Amniotic stem cell (primary cell): ENCODE data around the gene NAT9.

Source experiments
- DNase-seq: peaks from one replicate; lab custom pipeline; 2025; lab: John Stamatoyannopoulos, UW

Gene NAT9

DNA sequence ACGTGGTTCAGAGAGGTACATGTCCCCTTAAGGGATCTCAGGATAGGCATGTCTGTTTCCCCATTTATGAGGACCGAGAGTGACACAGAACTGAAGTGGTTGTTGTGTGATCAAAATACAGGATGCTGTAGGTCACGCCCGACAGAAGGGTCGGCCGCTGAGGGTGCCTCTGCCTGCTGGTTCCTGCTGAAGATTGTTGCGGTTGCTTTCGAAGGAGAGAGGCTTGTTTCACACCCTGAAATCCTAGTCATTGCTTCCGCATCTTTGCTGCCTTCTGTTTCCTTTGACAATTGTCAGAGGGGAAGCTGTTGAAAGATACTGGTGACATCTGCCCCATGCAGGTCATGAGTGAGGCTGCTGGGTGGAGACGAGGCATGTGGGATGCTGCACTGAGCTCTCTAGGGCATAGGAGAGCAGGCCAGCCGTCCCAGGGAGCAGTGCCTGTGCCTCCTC lies 3.8 kb upstream of the NAT9 start:
- no peak for DNase-seq

DNA sequence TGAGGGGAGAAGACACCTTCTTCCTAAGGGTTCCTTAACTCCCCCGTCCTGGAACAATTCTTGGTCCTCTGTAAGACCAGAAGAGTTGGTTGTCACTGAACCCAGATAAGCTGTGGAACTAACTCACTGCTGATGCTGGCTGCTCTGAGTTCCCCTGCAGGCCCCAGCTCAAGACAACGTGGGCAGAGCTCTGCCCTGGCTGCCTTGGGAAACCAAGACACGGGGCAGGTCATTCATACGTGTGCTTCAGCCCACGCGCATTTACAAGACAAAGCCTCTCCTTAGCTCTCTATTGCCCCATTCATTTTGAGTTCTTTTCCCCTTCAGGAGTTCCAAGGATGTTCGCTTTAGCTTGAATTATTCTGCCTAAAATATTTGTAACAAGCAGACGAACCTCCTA lies 3.4 kb upstream of the NAT9 start:
- no peak for DNase-seq

DNA sequence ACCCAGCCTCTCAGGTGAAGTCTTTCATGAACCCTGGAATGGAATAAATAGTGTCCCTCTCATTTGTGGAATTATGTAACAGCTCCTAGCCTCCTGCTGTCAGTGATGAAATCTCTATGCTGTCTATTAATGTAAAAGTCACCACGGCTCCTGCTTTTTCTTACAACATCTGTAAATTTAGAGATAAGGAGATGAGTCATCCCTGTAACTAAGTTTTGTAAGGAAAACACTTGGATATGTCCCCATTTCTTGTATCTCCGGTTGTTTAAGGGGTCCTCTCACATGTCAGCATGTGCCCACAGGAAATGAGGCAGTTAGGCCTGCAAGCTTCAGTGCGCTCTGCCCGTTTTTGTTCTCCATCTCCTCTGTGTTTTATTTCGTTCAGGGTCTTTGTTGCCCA lies 2.8 kb upstream of the NAT9 start:
- no peak for DNase-seq

DNA sequence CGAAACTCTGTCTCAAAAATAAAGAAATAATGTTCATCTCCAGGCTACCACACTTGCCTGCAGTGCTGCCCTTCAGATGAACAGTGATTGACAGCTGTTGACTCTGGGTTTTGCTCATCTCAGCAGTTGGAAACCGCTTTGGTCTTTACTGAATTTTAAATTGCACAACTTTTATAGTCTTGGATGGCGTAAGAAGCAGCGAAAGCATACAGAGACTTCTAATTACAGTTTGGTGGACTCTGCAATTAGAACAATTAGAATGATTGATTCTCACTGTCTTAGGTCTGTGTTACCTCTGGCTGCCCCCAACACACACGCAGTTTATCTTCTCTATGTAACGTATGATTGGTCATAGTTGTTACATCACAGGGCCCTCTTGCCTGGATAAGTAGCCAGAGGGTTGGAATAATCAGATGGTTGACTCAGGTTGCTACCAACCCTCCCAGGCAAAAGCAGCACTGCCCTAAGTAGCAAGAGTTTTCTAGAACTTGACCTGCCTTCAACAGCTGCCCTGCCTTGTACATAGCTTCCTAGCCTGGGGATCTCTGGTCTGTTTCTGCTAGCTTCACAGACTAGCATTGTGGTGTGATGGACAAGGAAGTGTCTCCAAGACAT lies 1.9 kb upstream of the NAT9 start:
- DNase-seq = no peak

DNA sequence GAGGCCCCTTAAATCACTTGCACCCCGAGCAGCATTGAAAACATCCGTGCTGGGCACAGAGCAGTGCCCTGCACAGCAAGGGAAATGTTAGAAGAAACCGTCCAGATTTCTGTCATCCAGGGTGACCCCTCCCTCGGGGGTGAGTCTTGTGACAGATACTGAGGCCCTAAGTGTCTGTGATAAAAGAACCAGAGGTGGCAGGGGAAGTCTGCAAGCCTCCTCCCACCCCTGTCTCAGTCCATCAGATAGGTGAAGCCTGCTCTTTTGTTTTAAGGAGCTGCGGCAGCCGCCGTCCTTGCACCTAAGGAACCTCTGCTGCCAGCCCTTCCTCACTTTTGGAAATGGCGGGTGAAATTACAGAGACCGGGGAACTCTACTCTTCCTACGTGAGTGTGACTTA lies 845 bp upstream of the NAT9 start:
- DNase-seq = no peak

DNA sequence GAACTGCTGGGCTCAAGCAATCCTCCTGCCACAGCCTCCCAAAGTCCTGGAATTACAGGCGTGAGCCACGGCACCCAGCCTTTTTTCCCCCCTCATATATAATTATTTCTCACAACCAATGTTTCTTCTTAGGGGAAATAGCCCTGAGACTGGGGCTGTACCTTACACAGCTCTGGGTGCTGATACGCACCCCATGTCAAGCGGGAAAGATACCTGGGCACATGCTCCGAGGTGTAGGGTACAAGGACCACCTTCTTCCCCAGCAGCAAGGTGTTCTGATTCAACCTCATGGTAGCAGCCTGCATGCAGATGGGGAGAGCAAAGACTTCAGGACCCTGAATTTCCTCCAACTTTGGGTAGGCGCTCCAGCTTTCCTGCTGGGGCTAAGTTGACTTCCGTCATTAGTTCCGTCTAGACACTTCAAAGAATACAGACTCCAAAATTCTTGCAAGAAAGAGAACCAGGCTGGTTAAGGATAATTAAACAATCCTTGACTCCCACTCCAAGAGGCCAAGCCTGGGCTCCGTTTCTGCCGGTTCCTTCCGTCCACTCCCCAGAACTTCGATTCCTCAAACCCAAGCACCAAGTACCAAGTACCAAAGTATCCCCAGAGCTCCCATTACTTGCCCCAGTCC lies 619 bp downstream of the NAT9 start:
- DNase-seq = no peak

DNA sequence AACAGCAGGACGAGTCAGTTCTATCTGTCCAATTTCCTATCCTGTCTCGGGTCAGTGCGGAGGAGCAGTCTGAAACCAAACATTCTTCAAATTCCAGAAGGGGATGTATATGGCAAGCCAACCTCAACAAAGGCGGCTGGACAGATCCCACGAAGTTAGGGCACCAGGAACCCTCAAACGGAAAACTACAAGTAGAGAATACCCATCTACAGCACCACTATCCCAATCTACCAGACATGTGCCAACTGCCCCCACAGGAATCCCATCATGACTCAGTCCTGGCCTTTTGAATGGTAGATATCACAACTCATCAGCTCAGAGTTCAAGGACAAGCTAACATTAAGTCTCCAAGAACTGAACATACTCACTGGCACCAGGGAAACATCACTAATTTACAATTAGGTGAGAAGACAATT lies 2.3 kb downstream of the NAT9 start:
- no peak for DNase-seq

DNA sequence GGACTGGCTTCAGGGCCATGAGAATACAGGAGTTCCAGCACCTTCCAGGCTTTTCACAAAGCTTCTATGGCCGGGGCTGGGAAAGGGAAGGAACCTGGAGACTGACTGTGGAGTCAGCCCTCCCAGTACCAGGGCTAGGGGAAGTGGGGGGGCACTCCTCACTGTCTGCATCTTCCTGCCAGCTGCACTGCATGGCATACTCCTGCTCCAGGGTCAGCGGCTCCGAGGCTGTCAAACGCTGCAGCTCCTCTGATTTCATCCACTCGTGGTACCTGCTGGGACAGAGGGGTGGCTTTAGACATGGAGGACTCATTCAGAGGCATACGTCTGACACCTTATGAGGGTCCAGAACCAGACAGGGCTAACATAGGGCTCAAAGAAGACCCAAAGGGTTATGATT lies 2.7 kb downstream of the NAT9 start:
- no peak for DNase-seq

DNA sequence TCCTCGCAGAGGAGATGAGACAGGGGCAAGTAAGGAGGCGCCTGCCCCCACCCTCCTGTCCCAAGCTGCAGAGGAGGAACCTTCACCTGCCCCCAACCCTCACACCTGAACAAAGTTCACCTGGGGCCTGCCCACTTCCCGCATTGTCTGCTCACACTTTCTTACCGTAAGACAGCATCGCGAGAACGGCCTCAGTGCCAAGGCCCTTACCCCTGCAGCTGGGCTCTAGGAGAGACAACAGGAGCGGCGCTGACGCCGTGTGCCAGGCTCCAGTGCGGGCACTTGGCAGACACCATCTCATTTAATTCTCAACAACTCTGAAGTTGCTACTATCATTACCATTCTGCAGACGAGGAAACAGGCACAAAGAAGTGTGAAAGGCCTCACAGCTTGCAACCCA lies 4.1 kb downstream of the NAT9 start:
- no peak for DNase-seq

DNA sequence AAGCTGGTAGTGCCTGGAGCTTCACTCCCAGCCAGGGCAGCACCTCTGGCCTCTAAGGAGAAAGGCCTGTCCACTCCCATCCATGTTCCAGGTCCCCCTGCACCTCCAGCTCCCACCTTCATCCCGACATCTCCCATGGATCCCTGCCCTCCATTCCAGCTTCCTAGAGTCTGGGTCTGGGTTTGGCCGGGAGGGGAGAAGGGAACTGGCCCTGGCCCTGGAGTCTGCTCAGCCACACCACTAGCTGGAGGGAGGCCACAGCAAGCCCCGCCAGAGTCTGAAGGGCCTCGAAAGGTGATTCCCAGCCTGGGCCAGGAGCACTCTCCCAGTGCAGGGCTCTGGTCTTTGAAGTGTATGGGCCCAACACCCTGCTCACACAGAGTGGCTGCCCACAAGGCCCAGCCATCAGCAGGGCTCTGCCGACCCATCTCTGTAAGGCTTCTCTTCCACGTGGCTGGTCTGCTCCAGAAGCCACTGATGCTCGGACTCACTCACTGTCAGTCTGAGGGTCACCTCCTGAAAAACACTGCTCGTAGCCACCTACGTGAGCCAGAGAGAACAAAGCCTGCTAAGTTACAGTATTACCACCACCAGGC lies 4.7 kb downstream of the NAT9 start:
- no peak for DNase-seq

DNA sequence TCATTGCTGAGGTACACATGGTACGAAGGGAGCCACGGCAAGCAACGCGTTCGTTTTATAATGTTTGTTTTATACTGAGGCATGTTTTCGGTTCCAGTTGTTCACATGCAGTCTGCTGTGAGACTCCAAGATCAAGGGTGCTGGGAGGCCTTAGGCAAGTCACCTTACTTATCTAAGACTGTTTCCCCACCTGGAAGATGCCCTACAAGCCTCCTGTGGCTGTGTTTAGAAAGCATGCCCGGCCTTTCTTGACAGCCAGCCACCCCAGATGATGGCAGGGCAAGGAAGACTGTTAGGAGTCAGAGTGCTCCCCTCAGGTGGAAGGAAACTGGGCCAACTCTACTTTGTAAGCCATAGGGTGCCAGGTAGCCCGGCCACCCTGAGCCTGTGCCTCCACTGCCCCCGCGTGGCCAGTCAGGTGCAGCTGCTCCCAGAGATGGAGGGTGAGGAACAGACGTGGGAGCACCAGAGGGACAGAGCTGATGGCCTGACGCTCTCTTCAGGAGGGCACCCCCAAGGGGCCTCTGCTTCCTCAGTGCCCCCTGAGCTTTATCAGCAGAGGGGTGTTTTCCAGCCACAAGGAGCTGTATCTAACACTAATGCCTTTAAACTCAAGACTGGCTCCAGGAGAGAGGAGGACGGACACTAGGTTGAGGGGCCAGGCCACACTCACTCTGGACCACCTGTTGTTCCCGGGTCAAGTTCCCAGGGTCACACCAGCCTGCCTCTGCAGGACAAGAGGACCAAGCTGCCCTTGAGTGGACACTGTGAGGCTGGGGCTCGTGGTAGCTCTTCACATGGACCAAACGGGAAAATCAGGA lies 5.4 kb downstream of the NAT9 start:
- no peak for DNase-seq

DNA sequence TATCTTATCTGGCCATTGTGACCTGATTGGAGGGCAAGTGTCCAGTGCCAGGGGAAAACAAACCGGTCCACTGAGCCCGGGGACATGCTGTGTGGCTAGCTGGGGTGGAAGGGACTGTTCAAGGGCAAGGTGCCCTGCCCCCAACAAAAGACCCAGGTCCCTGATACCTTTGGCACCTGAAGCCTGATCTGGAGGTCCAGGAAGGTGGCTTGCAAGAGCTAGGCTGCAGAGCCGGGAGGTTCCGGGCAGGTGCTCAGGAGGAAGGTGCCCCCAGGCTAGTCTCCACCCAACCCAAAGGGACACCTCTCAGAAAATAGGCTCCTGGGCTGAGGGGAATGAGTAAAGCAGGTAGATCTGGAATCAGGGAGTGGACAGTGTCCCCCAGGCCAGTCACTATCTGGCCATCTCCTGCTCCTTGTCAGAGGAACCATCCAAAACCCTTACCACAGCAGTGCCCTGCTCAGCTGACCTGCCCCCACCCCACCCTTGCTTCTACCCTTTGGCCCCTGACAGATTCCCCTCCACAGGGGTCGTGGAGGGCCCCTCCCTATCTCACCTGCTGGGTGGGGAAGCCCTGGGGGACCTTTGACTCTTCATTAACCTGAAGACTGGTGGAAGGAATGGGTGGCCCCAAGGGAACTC lies 6.2 kb downstream of the NAT9 start:
- DNase-seq = no peak

DNA sequence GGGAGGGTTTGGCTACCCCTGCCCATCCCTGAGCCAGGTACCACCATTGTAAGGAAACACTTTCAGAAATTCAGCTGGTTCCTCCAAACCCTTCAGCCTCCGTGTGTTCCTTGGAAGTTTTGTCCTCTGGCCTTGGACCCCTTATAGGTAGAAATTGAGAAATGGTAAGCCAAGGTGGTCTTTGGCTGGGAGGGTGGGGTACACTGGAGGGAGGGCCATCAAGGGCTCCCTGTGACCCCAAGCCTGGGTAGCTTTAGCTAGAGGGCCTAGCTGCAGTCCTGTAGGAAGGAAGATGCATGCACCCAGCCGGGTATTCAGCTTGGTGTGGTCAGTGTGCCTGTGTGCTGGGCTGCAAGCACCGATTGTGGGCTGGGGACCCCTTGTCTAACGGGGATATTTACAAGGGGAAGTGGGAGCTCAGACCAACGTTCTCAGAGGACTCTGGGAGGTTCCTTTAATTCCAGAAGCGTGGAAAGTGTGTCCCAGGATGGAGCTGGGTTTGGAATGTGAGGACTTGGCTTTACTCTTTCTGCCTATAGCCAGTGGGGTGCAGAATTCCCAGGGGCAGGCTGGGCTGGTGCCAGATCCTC lies 6.8 kb downstream of the NAT9 start:
- no peak for DNase-seq

DNA sequence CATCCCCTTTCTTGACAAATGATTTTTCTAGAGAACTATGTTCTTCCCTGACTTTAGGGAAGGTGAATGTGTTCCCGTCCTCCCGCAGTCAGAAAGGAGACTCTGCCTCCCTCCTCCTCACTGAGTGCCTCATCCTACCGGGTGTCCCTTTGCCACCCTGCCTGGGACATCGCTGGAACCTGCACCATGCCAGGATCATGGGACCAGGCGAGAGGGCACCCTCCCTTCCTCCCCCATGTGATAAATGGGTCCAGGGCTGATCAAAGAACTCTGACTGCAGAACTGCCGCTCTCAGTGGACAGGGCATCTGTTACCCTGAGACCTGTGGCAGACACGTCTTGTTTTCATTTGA lies 7.4 kb downstream of the NAT9 start:
- DNase-seq = no peak

DNA sequence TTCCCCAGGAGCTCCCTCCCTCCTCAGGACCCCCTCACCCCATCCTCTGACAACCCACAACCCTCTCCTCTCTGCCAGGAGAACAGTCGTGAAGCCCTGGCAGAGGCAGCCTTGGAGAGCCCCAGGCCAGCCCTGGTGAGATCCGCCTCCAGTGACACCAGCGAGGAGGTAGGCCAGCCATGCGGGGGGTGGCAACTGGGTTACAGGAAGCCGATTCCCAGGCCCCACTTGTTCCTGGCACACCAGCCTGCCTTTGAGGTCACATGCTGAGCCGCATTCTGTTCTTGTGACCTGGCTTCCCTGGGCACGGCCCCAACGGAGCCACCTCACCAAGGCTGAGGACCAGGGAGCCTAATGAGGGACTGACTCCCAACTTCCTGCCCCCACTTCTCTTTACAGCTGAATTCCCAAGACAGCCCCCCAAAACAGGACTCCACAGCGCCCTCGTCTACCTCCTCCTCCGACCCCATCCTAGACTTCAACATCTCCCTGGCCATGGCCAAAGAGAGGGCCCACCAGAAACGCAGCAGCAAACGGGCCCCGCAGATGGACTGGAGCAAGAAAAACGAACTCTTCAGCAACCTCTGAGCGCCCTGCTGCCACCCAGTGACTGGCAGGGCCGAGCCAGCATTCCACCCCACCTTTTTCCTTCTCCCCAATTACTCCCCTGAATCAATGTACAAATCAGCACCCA lies 7.9 kb downstream of the NAT9 start:
- no peak for DNase-seq

DNA sequence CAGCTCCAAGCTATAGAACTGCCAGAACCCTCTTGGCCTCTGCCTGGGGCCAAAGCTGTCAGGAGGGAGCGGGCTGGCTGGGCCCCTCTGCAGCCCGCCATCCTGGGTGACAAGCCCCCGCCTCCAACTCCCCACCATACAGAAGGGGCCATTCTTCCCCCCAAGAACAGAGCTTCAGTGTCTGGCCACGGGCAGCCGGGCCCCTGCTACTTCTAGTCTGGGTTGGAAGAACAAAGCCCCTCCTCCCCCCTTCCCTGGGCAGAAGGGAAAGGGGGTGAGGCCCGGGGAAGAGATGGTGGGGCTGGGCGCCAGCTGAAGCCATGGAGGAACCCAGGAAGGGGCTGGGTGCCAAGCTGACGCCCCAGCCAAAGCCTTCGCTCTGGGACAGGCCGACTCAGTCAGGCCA lies 9.0 kb downstream of the NAT9 start:
- no peak for DNase-seq

DNA sequence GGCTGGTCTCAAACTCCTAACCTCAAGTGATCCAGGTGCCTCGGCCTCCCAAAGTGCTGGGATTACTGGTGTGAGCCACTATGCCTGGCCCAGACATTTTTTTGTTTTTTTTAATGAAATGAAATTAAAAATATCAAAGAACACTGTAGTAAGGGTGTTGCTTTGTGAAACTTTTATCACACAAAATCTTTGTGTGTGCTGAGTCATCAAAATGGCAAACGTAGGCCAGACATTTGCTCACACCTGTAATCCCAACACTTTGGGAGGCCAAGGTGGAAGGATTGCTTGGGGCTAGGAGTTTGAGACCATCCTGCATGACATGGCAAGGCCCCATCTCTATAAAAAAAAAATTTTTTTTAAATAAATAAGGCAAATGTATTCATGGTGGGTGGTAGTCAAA lies 9.7 kb downstream of the NAT9 start:
- no peak for DNase-seq

DNA sequence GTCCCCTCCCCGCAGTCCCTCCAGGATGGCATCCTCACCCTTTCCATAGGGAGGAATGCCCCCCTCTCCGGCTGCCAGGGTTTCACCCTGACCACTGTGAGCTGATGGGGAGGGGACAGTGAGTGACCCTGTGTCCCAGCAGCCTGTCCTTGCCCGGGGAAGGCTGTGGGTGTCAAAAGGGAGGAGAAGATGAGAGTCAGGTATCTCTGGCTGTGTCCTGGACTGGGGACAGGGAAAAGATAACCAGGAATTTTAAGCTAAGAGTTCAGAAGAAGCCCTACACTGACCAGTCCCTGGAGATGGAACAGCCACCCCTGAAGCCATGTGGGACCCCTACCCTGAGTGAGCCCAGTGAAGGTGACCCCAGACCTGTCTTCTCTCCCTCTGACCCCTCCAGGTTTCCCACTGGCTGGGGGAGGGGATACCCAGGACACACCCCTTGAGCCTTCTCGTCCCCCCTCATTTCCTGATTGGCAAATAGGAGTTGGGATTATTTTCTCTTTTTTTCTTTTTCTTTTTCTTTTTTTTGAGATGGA lies 11.3 kb downstream of the NAT9 start:
- no peak for DNase-seq

DNA sequence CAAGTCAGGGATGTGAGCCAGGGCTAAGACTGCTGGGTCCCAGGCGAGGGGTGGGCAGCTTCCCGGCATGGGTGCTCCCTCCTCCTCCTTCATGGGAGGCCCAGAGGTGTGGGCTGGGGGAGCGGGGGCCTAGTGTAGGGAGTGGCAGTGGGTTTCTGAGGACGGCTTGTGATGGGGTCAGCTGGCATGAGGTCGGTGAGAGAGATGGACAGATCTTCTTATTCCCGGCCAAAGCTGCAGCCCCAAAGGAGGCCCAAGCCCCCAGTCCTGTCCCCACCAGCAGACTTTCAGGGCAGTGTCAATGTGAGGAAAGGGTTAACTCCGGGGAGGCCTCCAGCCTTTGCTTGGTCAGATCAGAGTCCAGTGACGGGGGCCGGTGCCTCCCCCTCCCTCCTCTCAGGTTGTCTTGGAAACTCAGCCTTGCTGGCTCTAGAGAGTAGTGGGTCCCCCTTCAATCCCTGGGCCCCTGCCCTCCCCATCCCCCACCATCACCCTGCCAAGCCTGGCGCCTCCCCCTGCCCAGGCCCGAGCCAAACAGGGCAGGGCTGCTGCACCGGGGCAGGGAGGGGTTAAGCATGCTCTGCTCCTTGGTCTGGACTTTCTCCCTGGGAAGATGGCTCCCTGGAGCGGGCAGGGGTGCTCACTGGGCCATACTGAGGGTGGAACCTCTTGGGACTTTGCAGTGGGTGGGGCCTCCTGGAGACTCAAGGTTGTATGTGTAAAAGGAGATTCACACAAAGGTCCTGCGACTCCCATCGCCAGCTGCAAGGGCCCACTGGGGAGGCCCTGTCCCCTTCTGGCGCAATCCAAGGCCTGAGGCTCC lies 12.4 kb downstream of the NAT9 start:
- DNase-seq = no peak

DNA sequence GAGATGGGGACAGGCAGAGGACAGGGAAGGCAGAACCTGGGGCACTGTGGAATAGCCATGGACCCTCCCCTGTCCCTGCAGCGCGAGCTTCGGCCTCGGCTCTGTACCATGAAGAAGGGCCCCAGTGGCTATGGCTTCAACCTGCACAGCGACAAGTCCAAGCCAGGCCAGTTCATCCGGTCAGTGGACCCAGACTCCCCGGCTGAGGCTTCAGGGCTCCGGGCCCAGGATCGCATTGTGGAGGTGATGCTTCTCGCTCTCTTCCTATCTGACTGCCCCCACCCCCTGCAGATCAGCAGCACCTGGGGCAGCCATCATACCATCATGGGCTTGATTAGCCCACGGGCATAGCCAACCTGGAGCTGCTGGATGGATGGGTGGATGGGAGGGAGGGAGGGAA lies 14.2 kb downstream of the NAT9 start:
- DNase-seq = no peak
